AG09309 (cell line): ENCODE results near the gene LGALS3.

Source experiments
- DNase-seq: peaks from one replicate; pipeline ENCODE4 v3.0.0-alpha.2; 2010; ENCODE audit warnings: low read depth
- H3K4me3 ChIP-seq: 2 replicates; pipeline ENCODE4 v1.5.1; 2011; ENCODE audit warnings: mild to moderate bottlenecking, low read depth, low read length, moderate library complexity; ENCODE audit not compliant: control insufficient read depth
- TF ChIP-seq, protein P1 (sequence below): IDR thresholded peaks from 2 replicates; pipeline ENCODE4 v1.5.1; 2011; ENCODE audit warnings: mild to moderate bottlenecking, low read depth, low read length, inconsistent platforms; ENCODE audit not compliant: insufficient read depth, control insufficient read depth; ENCODE audit errors: missing control alignments

The LGALS3 gene

DNA sequence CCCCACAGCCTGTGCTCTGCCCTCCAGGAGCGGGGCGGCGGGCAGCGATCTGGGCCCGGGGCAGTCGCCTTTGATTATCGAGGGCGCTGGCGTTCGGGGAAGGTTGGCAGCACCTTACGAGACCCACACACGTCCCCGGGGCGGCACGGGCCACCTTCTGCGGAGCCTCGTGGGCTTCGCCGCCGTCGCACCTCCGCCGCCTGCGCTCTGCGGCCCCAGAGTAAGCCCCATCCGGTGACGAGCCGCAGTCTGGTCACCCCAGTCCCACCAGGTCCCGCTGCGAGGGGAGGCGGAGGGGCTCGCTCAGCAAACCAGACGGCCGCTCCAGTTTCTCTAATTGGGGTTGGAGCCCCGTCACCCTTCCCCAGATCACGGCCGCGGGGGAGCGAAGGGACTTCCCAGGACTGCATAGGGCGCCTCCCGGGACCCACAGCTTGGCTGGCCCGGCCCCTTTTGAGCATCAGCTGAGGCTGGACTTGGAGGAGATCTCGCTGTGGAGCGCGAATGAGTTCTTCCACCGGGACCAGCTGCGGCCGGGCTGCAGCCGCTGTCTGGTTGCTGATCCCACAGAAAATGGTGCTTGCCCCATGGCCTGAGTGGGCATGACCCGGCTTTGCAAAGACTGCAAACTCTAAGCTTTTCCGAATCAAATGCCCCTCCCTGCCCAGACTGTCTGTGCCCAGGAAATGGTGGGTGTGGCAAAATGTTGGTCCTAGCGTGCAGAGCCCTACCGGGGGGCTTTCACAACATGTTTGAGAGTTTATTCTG lies 560 bp downstream of the LGALS3 start:
- H3K4me3 ChIP-seq: peak overlapping the region; percentile 50
- DNase-seq: no peak
- TF ChIP-seq, protein P1, sequence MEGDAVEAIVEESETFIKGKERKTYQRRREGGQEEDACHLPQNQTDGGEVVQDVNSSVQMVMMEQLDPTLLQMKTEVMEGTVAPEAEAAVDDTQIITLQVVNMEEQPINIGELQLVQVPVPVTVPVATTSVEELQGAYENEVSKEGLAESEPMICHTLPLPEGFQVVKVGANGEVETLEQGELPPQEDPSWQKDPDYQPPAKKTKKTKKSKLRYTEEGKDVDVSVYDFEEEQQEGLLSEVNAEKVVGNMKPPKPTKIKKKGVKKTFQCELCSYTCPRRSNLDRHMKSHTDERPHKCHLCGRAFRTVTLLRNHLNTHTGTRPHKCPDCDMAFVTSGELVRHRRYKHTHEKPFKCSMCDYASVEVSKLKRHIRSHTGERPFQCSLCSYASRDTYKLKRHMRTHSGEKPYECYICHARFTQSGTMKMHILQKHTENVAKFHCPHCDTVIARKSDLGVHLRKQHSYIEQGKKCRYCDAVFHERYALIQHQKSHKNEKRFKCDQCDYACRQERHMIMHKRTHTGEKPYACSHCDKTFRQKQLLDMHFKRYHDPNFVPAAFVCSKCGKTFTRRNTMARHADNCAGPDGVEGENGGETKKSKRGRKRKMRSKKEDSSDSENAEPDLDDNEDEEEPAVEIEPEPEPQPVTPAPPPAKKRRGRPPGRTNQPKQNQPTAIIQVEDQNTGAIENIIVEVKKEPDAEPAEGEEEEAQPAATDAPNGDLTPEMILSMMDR: no peak

DNA sequence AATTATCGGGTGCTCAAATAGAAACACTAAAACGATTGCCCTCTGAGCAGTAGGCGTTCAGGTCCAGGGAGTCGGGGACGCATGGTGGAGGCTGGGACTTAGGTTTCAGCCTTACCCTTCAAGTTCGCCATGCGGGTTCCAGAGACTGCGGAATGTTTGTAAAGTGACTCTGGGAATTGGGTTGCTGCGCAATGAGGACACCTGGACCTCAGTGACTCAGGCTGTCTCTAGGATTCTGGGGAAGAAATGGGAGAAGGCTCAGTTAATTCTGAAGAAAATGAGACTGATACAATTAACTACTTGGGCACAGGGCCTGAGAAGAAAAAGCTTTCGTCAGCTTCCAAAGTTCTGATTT lies 1.1 kb downstream of the LGALS3 start:
- H3K4me3 ChIP-seq: peak overlapping the region; percentile 50
- no peak for DNase-seq
- TF ChIP-seq, protein P1: no peak

DNA sequence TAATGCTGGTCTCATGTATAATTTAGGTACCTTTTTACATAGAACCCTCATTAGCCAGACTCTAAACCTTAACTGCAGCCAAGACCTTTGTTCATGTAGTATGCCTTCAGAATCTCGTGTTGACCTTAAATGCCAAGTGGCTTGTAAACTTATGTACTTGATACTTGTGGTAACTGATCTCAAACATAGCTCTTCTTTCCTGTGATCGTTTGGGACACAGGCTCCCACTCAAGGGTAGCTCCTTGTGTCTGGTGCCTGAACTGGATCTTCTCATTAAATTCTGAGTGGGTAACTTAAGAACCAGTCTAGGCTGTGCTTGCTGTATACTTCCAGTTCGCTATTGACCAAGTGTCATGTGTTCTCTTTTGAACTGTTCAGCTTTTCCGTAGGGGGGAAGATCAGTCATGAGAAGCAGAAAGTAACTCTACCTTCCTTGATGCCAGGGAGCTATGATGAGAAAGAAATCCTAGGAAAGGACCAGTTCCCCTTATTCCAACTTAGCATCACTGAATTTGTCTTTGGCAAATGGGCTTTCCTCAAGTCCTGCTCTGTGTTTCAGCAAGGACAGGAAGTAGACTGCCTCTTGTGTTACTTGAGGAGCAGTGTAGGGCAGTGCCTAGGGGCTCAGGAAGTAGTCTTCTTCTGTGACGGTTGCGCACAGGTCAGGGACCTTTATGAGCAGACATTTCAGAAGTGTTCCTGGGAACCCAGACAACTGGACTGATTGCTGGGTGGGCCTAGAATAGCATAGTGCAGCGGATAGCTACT lies 2.5 kb downstream of the LGALS3 start:
- DNase-seq: no peak
- H3K4me3 ChIP-seq: no peak overlapping the region
- TF ChIP-seq, protein P1: no peak

DNA sequence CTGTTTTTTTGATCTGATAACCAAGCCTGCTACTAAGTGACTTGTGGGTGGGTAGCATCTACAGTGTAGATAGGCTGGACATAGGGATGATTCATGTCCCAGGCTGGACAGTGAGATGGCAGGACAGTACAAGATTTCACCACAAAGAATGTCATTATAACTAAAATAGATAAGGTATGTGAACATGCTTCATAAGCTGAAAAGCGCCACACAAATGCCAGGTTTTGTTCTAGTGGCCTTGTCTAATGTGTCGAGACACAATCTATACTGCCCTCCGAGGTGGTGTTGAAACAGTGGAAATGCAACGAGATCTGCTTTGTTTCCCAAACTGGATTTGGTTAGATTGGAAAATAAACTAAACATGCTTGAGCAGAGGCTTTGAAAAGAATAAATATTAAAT lies 4.4 kb downstream of the LGALS3 start:
- TF ChIP-seq, protein P1: peak; percentile 26
- H3K4me3 ChIP-seq: no peak overlapping the region
- no peak for DNase-seq

DNA sequence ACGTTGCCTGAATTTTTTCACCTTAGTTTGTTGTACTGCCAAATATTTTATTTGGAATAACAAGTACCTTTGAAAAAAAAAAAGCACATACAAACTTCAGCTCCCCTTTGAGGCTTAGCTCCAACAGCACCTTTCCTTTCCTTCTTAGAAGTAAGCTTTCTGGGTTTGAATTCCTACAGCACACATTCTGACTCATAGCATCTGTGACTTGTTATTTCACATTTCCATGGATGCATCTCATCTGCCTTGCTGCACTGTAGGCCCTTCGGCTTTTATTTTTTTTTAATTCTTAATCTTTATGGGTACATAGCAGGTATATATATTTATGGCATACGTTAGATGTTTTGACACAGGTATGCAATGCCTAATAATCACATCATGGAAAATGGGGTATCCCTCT lies 7.2 kb downstream of the LGALS3 start:
- H3K4me3 ChIP-seq: no peak overlapping the region
- TF ChIP-seq, protein P1: no peak
- no peak for DNase-seq

DNA sequence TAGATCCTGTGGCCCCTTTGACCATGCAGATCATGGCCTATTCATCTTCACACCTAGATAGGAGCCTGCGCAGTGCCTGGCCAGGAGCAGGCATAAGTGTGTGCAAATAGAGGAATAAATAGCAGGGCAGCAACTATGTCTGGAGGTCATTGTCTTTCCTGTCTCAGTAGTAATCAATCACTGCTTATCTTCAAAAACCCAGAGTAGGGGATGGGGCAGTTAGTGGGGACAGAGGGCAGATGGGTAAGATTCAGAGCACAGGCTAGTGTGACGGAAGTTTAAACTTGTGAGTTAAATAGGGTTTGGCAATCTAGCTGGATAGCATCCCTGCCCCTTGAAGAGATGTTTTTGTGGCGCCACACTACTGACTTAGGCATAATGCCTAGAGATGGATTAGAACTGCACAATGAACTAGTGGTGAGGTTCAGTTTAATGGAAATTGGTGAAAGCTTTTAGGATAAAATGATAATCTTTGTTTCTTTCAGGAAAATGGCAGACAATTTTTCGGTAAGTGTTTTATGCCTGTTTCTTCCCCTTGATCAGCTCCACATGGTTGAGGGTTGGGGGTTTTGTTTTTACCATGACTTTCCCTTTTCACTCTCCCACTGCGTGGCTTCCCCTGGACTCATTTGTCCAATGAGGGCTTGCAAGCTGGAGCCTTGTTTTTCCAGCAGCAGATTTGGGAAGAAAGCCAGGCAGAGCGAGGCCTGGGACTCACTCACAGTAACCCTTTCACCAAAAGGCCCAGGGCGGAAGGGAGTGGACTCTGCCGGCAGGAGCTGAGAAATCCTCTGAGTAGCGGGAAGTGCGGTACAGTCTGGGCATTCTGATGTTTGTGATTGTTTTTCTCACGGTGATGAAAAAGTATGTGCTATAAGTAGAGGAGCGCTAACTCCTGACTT lies 8.1 kb downstream of the LGALS3 start:
- TF ChIP-seq, protein P1: peak; percentile 4
- no peak overlapping the region for H3K4me3 ChIP-seq
- peak; percentile 52 for DNase-seq
